Stomach (tissue), 4 donors: ENCODE data around the gene ZNF574.

Experiments used
- CTCF ChIP-seq, 7 experiments: fragments of 450-650 bp in 4 of 7; fragments of 200-600 bp in 3 of 7; sonication (generic) in 3 of 7; IDR thresholded peaks; one replicate each; pipeline ENCODE4 v1.5.1; 2016 to 2019; ENCODE audit warnings: antibody characterized with exemption in 7 of 7, control low read depth in 2 of 7, mild to moderate bottlenecking in 1 of 7
- EP300 ChIP-seq: sonication (generic); formaldehyde crosslinking; IDR thresholded peaks from one replicate; pipeline ENCODE4 v1.6.1; 2017; ENCODE audit warnings: antibody characterized with exemption
- POLR2A ChIP-seq, 4 donors: fragments of 450-650 bp; IDR thresholded peaks; one replicate each; pipeline ENCODE4 v1.6.1; 2016; ENCODE audit warnings: antibody characterized with exemption in 4 of 4, control low read depth in 2 of 4, mild to moderate bottlenecking in 1 of 4, moderate library complexity in 1 of 4
- POLR2AphosphoS5 ChIP-seq, 3 donors: sonication (generic); formaldehyde crosslinking; IDR thresholded peaks; one replicate each; pipeline ENCODE4 v1.6.1; 2016; ENCODE audit warnings: antibody characterized with exemption in 3 of 3

DNA sequence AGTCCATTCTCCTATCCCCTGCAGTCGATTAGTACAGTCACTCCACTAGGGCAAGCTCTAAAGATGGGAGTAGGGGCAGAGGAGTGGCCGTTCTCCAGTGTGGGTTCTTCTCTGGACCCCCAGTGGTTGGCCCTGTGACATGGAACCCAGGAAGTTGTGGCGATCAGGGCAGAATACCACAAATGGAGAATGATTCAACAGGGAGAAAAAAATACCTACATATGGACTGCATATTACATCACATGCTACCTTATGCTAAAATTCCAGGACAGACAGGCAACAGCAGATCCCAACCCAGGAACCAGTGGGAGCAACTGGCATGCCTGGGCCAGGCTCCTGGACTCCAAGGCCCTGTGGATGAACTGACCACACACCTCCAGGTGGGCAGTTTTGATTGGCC, 35.8 kb downstream of the ZNF574 start:
- TF ChIP-seq POLR2A (IDR thresholded peaks at IDR 0.05) (no peak), CTCF (IDR thresholded peaks at IDR 0.05) (no peak), POLR2AphosphoS5 (IDR thresholded peaks at IDR 0.05) (no peak), EP300 (no peak)
